Activated CD8-positive, alpha-beta memory T cell treated with anti-CD3 and anti-CD28 coated beads for 1 hour (primary cell): ENCODE results near the gene BYSL.
A peak's percentile ranks its signal among the peaks of the same experiment; 100 is the strongest.

Source experiments
- DNase-seq, 2 donors: peaks; one replicate each; pipeline ENCODE4 v3.0.0-alpha.2; 2020; ENCODE audit warnings: low read depth in 1 of 2; ENCODE audit errors: extremely low read depth in 1 of 2

The BYSL gene

GRCh38 chr6:41914869-41915530, 6.3 kb upstream of the BYSL start:
- no peak for DNase-seq

- no peak for DNase-seq
These were observed 3.8 kb upstream of the BYSL start for GRCh38 chr6:41917528-41917927.

GRCh38 chr6:41921712-41921998, 356 bp downstream of the BYSL start:
- DNase-seq = no peak

- DNase-seq = no peak
These were observed 855 bp downstream of the BYSL start for GRCh38 chr6:41922154-41922553.

DNA sequence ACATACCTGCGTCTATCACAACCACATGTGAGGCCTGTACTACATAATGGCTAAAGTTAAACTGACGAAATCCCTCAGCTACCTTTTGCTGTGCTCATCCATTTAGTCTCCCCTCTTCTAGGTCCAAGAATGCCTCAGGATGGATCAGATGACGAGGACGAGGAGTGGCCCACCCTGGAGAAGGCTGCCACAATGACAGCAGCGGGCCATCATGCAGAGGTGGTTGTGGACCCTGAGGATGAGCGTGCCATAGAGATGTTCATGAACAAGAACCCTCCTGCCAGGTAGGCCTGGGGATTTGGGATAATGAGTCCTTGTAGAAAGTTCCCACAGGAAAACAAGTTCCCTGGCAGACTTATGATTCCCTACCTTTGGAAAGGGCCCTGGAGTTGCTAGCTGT, 6.0 kb downstream of the BYSL start:
- DNase-seq = no peak

DNA sequence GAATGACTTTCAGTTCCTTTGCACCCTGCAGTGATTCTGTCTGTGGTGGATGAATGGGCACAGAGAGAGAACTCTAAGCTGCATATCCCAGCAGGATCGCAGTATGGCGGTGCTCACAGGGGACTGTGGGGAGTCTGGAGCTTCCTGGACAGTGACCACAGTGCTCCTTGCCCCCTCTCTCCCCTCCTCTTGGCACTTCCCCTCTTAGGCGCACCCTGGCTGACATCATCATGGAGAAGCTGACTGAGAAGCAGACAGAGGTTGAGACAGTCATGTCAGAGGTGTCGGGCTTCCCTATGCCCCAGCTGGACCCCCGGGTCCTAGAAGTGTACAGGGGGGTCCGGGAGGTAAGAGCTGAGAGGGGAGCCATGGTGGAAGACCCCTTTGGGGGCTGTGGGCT, 8.6 kb downstream of the BYSL start:
- DNase-seq = no peak

- no peak for DNase-seq
These were observed 10.5 kb downstream of the BYSL start for GRCh38 chr6:41931792-41932191.

GRCh38 chr6:41932378-41932777, 11.1 kb downstream of the BYSL start:
- DNase-seq = no peak

- DNase-seq = no peak
These were observed 13.2 kb downstream of the BYSL start for GRCh38 chr6:41934278-41935192.

GRCh38 chr6:41935193-41935574, 13.9 kb downstream of the BYSL start:
- DNase-seq = no peak

- no peak for DNase-seq
These were observed 14.4 kb downstream of the BYSL start for GRCh38 chr6:41935685-41936072.

- peak; percentile 37 to 42 for DNase-seq
These were observed 15.0 kb downstream of the BYSL start for GRCh38 chr6:41936073-41936837.

GRCh38 chr6:41937472-41937860, 16.2 kb downstream of the BYSL start:
- no peak for DNase-seq

- DNase-seq = peak in 1 of 2 donors; percentile 41
These were observed 16.7 kb downstream of the BYSL start for GRCh38 chr6:41937861-41938574.

- DNase-seq = no peak
These were observed 17.4 kb downstream of the BYSL start for GRCh38 chr6:41938590-41939175.

DNA sequence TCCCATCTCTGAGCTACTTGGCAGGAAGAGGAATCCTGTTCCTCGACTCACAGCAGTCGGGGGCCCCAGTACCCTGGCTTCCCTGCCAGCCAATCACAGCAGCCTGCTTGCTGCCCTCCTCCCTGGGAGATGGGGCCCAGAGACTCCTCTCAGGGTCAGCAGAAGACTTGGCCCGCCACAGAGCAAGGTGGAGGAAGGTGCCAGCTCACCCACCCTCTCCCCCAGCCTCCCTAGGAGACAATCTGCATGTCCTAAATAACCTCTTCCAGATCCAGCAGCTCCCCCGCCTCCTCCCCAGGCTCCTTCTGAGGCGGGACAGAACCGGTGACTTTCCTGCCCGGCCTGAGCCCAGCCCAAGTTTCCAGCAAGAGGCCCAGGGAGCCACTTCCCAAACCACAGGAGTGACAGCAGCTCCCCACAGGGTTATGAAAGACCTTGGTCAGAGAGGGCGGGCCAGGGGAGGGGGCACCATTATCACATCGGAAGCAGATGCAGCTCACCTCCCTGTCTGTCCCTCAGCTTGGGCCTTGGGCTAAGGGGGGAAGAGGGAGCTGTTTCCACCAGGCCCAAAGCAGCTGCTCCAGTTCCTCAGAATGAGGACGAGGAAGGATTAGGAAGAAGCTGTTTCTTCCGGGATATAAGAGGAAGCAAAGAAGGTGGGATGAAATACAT, 18.0 kb downstream of the BYSL start:
- DNase-seq = no peak

- DNase-seq = no peak
These were observed 18.8 kb downstream of the BYSL start for GRCh38 chr6:41939848-41940758.

- DNase-seq = no peak
These were observed 19.5 kb downstream of the BYSL start for GRCh38 chr6:41940759-41941279.
